ENCODE measurements around the gene ZNF230. TPM values are rescaled to one million over a fixed set of nuclear protein-coding genes. Genes with fewer than 3 reads are reported as not detected.
A peak's percentile ranks its signal among the peaks of the same experiment; 100 is the strongest.

Gene ZNF230
- 12.1 and 15.0 TPM in 2 replicates for total RNA-seq

- ATAC-seq (ENCODE audit: low read depth), result peak; percentile 94
- no peak for TF ChIP-seq CTCF (IDR thresholded peaks at IDR 0.05)
- peak; percentile 63 for DNase-seq
- ChIA-PET POLR2A (interaction anchor here (0.8 to 2.6 kb wide), 6 partner anchors 52 to 210 kb away, joined by 3 to 10 read pairs (median 3); partner anchors contain the start of genes ZNF221, ZNF224, ZNF227 and ZNF283), CTCF (interaction anchor here (0.8 kb wide), 1 partner anchor 92 kb away, joined by 3 read pairs; no protein-coding TSS in a partner anchor)
- Mint-ChIP-seq H3K4me3 (peak within 1 kb of the TSS; percentile 99), H3K9me3 (peaks cover 21% of the 10 kb centered on the region), H3K27ac (peak within 1 kb of the TSS; percentile 93), H3K27me3 (no peaks in the 10 kb centered on the region), H3K4me1 (peaks cover 17% of the 10 kb centered on the region), H3K36me3 (ENCODE audit: low read depth) (peaks cover 38% of the 10 kb centered on the region)
- intact Hi-C loops (cut with micrococcal nuclease), result loop anchor here (1.0 to 5.0 kb wide), 12 partner anchors 22 to 499 kb away; partner anchors contain the start of genes ZNF180, ZNF221, ZNF222 and ZNF225
These were observed at the start of gene ZNF230 for GRCh38 chr19:44002566-44003460. TSS of gene ZNF230 (plus strand) at chr19:44002957. CDS start at chr19:44007079, 4,122 bp downstream.

- Mint-ChIP-seq H3K4me1 (no peaks in the 10 kb centered on the region), H3K27me3 (no peaks in the 10 kb centered on the region), H3K36me3 (ENCODE audit: low read depth) (peaks cover 32% of the 10 kb centered on the region), H3K9me3 (peaks cover 37% of the 10 kb centered on the region), H3K4me3 (no peak overlapping the region), H3K27ac (no peak overlapping the region)
- TF ChIP-seq CTCF (IDR thresholded peaks at IDR 0.05), result no peak
- POLR2A ChIA-PET, result no interaction called here
- CTCF ChIA-PET, result no interaction called here
- DNase-seq, result no peak
- ATAC-seq (ENCODE audit: low read depth), result no peak
- intact Hi-C loops (cut with micrococcal nuclease), result no loop called here
These were observed 45.9 kb upstream of the ZNF230 start for GRCh38 chr19:43956827-43957226.

GRCh38 chr19:43957891-43958290, 44.9 kb upstream of the ZNF230 start:
- Mint-ChIP-seq H3K4me1 (no peaks in the 10 kb centered on the region), H3K9me3 (peaks cover 37% of the 10 kb centered on the region), H3K36me3 (ENCODE audit: low read depth) (peaks cover 41% of the 10 kb centered on the region), H3K4me3 (no peak overlapping the region), H3K27me3 (no peaks in the 10 kb centered on the region), H3K27ac (no peak overlapping the region)
- POLR2A ChIA-PET, result no interaction called here
- CTCF ChIA-PET, result no interaction called here
- intact Hi-C loops (cut with micrococcal nuclease), result no loop called here
- no peak for TF ChIP-seq CTCF (IDR thresholded peaks at IDR 0.05)
- ATAC-seq (ENCODE audit: low read depth) (no peak), DNase-seq (no peak)

GRCh38 chr19:43960411-43960810, 42.3 kb upstream of the ZNF230 start:
- intact Hi-C loops (cut with micrococcal nuclease), result no loop called here
- Mint-ChIP-seq H3K27ac (no peak overlapping the region), H3K9me3 (peaks cover 41% of the 10 kb centered on the region), H3K27me3 (no peaks in the 10 kb centered on the region), H3K4me1 (no peaks in the 10 kb centered on the region), H3K4me3 (no peak overlapping the region), H3K36me3 (ENCODE audit: low read depth) (peaks cover 55% of the 10 kb centered on the region)
- ATAC-seq (ENCODE audit: low read depth), result no peak
- ChIA-PET CTCF (no interaction called here), POLR2A (no interaction called here)
- TF ChIP-seq CTCF (IDR thresholded peaks at IDR 0.05), result no peak
- DNase-seq, result no peak

GRCh38 chr19:43966079-43966694, 36.6 kb upstream of the ZNF230 start:
- Mint-ChIP-seq H3K27me3 (no peaks in the 10 kb centered on the region), H3K4me3 (no peak overlapping the region), H3K27ac (no peak overlapping the region), H3K9me3 (peaks cover 43% of the 10 kb centered on the region), H3K4me1 (no peaks in the 10 kb centered on the region), H3K36me3 (ENCODE audit: low read depth) (peaks cover 71% of the 10 kb centered on the region)
- ATAC-seq (ENCODE audit: low read depth) (no peak), DNase-seq (no peak)
- POLR2A ChIA-PET, result no interaction called here
- intact Hi-C loops (cut with micrococcal nuclease), result no loop called here
- TF ChIP-seq CTCF (IDR thresholded peaks at IDR 0.05), result no peak
- CTCF ChIA-PET, result no interaction called here

Measured in activated B cell treated with CpG ODN at 0.5 μM for 24 hours (primary cell).